COLO829 (cell line): ENCODE measurements around the gene TAF3.

Experiments used
- DNase-seq: peaks from one replicate; pipeline ENCODE4 v3.0.0; 2012; ENCODE audit warnings: low spot score

TAF3 gene

DNA sequence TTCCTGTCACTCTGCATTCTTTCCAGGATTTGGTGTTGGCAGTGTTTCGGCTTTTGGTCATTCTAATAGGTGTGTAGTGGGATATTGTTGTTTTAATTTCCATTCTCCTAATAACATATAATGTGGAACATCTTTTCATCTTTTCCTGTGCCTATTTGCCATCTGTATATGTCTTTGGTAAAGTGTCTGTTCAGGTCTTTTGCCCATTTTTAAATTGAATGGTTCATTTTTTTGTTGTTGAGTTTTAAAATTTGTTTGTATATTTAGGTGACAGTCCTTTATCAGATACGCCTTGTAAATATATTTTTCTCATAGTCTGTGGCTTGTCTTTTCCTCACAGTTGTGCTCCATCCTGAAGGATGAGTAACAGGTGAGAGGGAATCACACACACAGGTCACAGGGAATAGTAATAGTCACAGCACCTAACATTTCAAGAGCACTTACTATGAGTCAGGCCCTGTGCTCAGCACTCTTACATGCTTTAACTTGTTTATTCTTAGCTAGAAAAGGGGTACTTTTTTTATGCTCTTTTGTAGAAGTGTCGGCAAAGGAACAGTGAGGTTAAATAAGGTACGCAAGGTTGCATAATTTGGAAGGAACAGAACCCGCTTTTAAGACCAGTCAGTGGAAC, 119.1 kb downstream of the TAF3 start:
- no peak for DNase-seq

DNA sequence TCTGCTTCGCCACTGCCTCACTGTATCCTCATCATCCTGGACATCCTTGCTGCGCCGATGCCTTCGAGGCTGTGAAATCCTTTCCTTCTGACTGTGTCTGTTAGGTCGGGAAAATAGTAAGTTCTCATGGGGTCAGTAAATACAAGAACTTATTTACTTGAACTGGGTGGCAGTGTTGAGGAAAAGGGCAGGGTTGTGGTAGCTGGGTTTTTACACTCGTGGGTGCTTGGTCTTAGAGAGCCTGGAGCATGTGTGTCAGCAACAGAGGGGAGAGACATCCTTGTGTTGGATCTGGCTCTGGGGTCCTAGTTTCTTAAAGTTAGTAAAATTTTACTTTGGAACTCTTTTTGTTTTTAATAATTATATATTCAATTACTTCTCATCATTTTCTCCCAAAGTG, 123.3 kb downstream of the TAF3 start:
- DNase-seq: no peak

DNA sequence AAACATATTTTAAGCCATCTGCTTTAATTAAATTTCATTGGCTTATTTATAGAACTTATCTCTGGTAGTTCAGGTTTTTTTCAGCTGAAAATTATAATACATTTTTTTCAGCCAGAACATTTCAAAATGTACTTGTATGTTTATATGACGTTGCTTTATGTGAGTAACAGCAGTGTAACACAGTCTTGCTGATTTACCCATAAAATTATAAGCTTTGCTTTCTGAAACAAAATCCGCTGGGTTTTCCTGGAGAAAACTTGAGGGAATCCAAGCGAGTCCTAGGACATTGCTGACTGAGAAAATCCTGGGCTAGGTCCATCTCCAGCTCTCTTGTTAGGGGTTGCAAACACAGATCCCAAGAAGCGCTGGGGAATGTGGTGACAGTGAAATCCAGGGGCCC, 124.0 kb downstream of the TAF3 start:
- no peak for DNase-seq

DNA sequence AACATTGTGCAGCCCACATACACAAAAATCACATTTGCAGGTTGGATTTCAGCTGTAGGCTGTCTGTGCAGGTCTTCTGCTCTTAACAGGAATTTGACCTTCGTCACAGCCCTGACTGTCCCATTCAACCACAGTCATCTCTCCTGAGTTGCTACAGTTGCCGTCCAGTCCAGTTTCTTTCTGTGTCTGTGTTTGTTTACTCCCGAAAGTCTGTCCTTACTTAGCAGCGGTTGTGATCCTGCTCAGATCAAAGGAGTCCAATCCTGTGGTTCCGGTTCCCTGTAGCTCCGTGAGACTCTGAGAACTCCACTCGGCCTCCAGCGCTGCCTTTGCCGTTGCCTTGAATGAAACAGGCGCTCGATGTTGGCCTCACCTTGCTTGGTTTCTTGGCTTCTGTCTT, 124.6 kb downstream of the TAF3 start:
- DNase-seq: no peak

DNA sequence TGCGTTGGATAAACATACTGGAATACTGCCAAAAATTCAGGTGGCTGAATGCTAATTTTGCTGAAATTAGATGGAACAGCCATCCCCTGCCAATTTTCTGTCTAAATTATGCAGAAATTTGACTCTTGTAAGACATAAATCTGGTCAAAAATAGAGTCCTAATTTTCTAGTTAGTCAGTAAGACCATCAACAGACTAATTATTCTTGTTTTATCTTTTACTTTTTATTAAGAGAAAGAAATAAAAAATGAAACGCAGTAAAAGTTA, 125.8 kb downstream of the TAF3 start:
- no peak for DNase-seq

DNA sequence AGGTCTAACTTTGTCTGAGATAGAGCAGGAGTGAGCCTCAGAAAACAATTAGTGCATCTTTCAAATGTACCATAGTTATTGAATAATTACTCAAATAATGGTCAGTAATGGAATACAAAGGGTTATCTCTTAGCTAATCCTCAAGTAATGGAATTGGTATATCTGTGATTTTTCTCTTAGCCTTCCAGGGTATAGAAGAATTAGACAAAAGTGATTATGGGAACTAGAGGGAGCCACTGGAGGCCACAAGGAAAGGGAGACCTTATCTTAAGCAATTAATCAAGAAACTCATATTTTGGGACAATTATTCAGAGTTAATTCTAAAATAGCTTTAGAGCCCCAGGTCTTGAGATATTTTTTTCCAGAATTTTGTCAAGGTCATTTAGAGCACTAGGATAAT, 126.2 kb downstream of the TAF3 start:
- no peak for DNase-seq

DNA sequence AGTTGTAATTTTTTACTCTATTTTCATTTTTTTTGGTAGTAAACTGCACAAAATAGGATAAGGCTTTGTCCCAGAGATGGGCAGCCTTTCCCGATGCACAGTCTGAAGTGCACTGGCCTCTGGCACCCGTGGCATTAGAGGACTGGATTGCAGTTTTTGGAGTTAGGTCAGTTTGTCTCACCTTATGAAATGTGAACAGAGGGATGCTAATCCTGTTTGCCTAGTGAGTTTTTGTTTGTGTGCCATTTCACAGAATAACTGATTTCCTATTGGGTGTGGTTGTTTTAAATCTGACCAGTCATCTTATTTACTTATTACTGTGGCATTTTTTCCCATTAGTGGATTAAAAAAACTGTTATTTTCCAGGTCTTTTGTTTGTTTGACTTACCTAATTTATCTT, 126.7 kb downstream of the TAF3 start:
- DNase-seq: no peak

DNA sequence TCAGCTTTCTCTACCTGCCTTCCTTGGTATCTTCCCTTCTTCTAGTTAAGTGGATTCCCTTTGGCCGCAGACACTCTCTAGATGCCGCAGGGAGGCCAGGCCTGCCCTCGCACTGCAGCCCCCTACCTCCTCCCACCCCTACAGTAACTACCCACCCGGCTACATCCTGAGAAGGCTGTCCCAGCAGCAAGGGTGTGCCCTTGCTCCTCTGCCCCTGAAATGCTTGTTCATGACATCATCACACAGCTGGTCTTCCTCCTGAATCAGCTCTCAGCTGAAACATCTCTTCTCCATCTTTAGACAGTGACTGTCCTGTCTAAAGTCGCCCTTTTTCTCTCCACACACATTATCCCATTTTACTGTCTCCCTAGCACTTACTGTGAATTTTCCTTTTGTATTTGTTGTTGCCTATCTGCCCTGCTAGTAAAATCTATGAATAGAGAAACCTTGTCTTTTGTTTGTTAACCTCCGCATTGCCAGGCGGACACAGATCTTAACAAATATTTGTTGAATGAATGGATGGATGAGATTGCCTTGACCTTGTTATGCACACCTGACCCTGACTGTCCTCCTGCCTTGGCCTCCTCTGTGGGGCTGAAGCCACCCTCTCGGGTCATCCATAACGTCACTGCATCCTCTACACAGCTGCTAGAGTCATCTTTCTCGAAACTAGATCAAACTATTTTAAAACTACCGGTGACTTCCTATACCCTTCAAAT, 127.3 kb downstream of the TAF3 start:
- no peak for DNase-seq

DNA sequence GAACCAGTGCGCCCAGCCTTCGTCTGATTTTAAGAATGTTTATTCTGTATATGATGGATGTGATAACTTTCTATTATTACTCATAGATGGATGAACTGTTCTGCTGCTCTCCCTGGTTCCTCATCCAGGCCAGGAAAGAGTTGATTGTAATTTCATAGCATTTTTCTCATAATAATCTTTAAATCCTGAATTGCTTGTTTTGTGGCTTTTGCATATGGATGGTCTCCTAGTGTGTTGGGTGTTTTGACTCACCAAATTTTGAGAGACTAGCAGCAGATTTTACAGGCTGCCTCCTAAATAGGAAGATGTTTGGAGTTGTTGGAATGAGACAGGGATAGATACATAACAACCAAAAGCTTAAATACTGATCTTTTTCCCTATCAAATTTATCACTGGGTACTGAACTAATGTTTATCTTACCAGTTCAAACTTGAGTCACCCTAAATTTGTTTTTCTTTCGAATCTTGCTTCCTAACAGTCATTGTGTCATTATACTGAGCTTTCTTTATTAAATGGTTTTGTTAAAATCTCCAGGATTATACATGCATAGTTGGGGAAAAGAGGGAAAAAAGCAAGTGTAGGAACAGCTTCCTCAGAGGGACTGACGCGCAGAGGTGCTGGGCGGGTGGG, 130.2 kb downstream of the TAF3 start:
- DNase-seq: no peak

DNA sequence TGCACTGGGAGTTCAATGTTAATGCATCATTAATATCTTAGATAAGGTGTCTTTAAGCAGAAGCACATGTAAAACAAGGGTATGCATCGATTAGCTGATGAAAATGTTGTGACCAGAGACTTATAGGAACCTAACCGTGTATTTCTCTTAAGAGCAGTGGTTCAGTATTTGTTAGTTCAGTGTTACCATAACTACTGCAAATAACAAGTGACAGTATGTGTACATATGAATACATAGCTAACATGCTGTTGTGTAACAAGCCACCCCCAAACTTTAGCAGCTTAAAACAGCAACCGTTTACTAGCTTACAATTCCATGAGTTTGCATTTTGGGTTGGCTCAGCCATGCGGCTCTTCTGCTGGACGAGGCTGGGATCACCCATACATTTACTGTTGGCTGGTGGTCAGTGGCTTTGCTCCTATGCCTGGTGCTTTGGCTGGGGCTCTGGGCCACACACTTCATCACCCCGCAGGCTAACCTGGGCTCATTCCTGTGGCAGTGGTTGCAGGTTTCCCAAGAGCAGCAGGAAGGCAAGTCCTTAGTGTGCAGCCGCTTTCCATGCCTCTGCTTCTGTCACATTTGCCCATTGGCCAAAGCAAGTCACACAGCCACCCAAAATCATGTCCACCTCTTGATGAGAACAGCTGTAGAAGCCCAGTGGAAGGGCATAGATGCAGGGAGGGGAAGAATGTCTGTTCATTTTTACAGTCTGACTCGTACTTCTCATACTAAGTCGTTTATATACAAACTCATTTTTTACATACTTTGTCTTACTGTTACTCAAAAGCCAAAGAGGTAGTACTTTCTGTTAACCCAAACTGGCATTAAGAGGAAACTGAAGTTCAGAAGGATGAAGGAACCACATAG, 132.9 kb downstream of the TAF3 start:
- DNase-seq: no peak

DNA sequence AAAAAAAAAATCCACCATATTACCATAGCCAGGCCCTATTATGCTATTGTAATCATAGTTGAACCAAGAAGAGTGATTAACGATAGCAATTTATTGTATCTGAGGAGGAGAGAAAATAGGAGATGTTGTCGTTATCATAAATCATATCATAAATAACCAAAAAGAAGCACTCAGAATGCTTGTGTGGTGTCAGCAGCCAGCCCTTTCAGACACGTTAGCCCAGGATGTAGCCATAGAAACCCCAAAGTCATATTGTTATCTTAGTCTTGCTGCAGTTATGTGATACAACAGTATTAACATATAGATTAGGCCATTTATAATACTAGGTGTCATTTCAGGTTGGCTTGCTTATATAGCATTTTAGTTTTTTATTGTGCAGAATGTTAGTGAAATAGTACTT, 134.0 kb downstream of the TAF3 start:
- no peak for DNase-seq

DNA sequence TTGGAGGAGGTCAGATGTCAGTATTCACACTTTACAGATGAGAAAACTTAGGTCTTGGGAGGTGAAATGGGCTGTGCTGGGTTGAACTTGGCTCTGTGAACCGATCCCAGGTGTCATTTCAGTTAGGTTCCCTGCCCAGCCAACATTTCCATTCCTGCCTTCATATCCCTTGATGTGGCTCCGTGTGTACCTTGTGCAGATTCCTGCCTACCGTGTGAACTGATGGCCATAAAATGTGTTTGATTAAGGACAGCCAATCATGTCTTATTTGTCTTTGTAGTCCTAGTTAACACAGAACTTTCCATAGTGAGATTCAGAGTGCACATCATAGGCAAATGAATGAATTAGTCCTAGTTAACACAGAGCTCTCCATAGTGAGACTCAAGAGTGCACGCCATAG, 135.1 kb downstream of the TAF3 start:
- DNase-seq: no peak

DNA sequence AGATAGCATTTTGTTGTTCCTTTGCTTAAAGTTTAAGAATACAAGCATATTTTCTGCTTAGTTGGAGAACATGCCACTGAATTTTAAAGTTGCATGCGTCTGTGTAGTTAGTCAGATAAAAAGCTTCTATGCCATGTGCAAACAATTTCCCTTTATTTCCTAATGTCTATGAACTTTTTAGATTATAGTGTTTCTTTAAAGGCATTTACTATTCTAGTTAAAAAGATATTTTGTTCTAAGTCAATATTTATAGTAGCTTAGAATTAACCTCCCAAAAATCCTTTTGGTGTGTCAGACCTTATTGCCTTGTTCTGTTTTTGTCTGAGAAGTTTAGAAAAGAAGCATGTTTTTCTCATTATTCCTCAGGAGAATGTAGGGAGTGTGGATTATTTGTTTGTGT, 137.1 kb downstream of the TAF3 start:
- DNase-seq: no peak

DNA sequence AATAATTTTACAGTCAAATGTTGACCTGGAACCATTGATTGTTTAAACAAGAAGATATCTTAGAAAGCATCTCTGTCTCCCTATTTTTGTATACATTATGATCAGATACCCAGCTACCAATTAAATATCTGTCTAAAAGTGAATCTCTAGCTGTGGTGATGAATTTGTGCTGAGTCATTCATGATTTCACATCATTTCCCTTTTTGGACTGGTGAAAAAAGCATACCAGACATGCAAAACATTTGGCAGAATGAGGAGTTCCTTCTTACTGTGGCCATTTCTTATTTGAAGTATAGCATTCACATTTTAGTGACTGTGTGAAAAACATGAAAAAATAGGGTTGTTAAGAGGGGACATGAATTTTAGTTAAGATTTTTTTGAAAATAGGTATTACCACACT, 138.2 kb downstream of the TAF3 start:
- DNase-seq: no peak

DNA sequence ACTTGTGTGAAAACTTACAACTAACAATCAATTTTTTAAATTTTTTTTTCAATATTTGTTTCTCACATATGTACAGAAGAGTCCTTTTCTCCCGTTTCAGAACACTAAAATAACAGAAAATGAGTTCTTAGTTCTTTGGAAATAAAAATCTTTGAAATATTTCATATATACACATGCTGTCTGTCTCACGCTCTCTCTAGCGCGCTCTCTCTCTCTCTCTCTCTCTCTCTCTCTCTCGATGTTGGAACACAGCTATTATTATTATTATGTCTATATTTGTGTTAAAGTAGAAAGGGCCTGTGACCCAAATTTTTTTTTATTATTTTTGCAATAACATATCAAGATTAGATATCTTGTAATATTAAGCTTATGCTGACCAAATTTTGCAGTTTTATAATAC, 139.3 kb downstream of the TAF3 start:
- no peak for DNase-seq

DNA sequence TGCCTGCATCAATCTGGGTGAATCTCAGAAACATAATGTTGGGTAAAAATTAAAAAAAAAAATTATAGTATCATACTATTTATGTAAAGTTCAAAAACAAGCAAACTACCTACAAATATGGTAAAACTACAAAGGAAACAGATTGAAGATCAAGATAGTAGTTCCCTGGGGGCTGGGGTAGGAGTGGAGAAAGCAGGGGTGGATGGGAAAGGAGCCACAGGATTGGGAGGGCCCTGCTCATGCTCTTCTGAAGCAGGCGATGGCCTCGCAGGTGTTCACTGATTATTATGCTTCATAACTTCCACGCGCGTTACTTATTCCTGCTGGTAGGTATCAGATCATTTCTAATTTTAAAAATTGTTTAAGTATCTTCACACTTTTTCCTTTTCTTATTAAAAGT, 140.1 kb downstream of the TAF3 start:
- DNase-seq: no peak

DNA sequence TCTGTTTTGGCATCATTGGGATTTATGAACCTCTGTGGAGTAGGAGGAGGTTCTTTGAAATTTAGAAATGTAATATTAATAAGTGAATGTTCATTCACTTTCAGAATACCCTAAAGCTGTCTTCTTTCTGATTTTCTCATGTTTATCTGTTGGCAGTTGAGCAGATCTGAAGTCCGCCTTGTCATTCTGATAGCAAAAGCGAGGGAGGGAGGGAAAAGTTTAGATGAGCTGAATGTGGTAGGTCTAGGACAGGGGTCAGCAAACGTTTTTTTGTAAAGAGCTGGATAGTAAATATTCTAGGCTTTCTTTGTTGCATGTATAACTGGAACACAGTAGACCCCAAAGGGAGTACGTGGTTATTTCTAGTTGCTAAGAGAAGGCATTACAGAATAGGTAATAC, 141.8 kb downstream of the TAF3 start:
- no peak for DNase-seq

DNA sequence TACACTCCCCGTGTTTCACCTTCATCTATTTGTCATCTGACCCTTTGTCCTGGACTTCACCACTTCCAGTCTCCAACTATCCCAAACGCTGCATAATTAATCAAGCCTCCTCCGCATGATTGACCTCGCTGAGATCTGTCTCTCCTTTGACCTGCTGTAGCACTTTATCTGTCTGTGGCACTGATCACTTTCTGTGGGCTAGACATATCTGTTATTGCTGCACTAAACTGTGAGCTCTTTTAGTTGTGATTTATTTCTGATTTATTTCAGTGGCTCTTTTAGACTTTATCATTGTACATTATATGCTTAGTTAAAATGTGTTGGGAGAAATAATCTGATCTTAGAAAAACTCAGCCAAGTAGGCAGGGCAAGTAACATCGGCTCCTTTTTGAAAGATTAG, 144.3 kb downstream of the TAF3 start:
- no peak for DNase-seq

DNA sequence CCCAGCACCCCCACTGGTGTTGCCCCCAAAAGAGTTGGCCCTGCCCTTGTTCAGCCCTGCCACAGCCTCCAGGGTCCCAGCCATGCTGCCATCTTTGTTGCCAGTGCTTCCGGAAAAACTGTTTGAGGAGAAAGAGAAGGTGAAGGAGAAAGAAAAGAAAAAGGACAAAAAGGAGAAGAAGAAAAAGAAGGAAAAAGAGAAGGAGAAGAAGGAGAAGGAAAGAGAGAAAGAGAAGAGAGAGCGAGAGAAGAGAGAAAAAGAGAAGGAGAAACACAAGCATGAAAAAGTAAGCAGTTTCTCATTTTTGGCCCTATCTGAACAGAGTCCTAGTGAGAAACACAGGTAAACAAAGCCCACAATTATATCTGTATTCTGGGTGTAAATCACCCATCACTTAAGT, 147.2 kb downstream of the TAF3 start:
- no peak for DNase-seq

DNA sequence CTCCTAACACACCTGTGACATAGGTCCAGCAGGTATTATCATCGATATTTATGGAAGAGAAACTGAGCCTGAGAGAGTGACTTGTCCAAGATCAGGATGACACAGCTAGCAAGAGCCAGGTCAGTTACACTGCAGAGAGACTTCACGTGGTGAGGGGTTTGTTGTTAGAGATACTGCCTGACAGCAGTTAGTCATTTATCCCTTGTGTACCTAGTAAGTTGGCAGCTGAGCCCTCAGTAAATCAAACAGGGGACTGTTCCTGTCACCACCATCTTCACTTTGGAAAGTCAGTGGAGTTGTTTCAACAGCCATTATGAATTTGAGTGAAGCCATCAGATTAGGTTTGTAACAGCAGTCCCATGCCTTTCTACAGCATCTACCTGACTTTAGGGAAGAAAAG, 148.7 kb downstream of the TAF3 start:
- DNase-seq: no peak

DNA sequence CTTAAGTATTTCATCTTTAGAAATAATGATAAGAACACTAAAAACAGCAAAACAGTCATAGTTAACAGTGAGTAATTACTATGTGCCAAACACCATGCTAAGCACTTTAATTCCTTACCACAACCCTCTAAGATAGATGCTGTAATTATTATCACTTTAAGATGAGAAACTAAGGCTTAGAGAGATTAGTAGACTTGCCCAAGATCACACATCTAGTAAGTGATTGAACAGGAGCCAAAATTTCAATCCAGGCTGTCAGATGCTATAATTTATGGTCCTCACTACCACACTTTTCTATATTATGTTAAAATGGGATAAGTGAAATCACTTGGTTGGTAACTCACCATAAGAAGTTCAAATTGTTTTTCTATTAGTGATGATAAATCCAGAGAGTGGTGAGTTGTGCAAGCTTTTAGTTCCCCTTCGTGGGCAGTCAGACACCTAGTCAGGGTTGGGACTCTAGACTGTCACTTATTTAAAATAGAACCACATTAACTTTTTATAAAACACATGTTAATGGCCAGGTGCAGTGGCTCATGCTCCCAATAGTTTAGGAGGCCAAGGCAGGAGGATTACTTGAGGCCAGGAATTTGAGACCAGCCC, 150.3 kb downstream of the TAF3 start:
- no peak for DNase-seq

DNA sequence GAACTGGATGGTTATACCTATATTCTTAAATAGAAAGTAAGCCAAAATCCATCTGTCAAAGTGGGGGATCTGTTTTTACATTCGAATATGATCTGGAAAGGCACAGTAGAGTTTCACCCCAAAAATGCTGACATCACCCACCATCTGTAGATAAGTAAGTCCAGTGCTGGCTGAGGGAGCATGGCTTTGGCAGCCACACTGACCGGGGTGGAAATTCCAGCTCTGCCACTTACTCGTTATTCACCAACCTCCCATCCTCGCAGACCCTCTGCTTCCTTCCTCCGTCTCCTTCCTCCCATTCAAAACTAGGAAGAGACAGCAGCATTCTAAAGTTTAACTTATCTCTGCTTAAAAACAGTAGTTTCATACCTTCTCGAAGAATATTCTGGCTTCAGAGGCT, 151.3 kb downstream of the TAF3 start:
- no peak for DNase-seq

DNA sequence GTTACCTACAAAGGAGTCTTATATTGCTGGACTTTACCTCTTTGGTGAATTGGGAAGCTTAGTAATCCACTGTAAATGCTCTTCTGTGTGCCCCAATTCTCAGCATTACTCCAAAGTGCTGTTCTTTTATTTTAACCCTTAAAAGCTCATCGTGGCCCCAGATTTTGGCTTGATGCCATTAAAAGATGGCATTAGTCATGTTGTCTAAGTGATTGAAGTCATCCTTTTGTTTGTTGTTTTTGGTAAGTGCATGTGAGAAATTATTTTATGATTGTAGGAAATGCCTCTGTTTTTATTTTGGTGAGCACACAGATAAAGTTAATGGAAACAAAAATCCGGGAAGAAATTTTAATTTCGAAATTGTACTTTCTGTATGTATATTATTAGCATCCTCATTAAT, 153.6 kb downstream of the TAF3 start:
- no peak for DNase-seq
